Testis (tissue), 3 donors: ENCODE data around the gene ADCY5. TPM values are rescaled to one million over a fixed set of nuclear protein-coding genes. Genes with fewer than 3 reads are reported as not detected.

Experiments used
- DNase-seq: peaks from one replicate; pipeline ENCODE4 v3.0.0-alpha.2; 2019
- H3K27ac ChIP-seq, 2 donors: fragments of 200-600 bp; sonication (generic); one replicate each; pipeline ENCODE4 v1.5.1; 2019
- H3K27me3 ChIP-seq: fragments of 200-600 bp; sonication (generic); one replicate; pipeline ENCODE4 v1.5.1; 2019
- H3K36me3 ChIP-seq: fragments of 200-600 bp; sonication (generic); one replicate; pipeline ENCODE4 v1.5.1; 2017; ENCODE audit warnings: low read depth; ENCODE audit errors: missing control alignments
- H3K4me1 ChIP-seq: fragments of 200-600 bp; sonication (generic); one replicate; pipeline ENCODE4 v1.5.1; 2019
- H3K4me3 ChIP-seq, 2 donors: fragments of 200-600 bp; sonication (generic); one replicate each; pipeline ENCODE4 v1.5.1; 2017 to 2019
- H3K9me3 ChIP-seq: fragments of 200-600 bp; sonication (generic); one replicate; pipeline ENCODE4 v1.5.1; 2017
- POLR2A ChIP-seq: fragments of 450-650 bp; IDR thresholded peaks from one replicate; pipeline ENCODE4 v1.6.1; 2017; ENCODE audit warnings: antibody characterized with exemption, mild to moderate bottlenecking, moderate library complexity
- WGBS, 2 donors: methylation state at CpG; one replicate each; pipeline ENCODE4 v1.1.5; 2018; 5-methylcytosine and 5-hydroxymethylcytosine counted together
- intact Hi-C: fragments of 100-400 bp; cut with DNase I; formaldehyde crosslinking; loops from one replicate; pipeline ENCODE4 v1.15.1; 2023; ENCODE audit warnings: low total_unique reads
- polyA plus RNA-seq: library from polyadenylated mRNA; stranded (reverse); fragments of 350-450 nt; fragmentation: Illumina TruSeq; extraction: RNeasy Lipid Tissue Mini Kit (QIAGEN cat#74804); gene quantifications from one replicate; pipeline ENCODE4 v1.2.3, GENCODE V29; 2014; ENCODE audit warnings: low read depth, low replicate concordance; ENCODE audit not compliant: insufficient read depth
- total RNA-seq, 2 donors: library from RNA; depleted of rRNA; stranded (reverse); fragments of >200 nt; gene quantifications; one replicate each; pipeline ENCODE4 v1.2.3, GENCODE V29; 2016
- TF ChIP-seq, protein P1 (sequence below), 3 experiments: fragments of 450-650 bp in 2 of 3; fragments of 200-600 bp in 1 of 3; sonication (generic) in 1 of 3; IDR thresholded peaks; one replicate each; pipeline ENCODE4 v1.5.1; 2016 to 2019; ENCODE audit warnings: antibody characterized with exemption in 3 of 3, mild to moderate bottlenecking in 2 of 3, moderate library complexity in 1 of 3

The ADCY5 gene
- total and polyA plus RNA-seq, 3 donors from 2014 or later: 16.5 to 41.6 (median 33.6) TPM

GRCh38 chr3:123328851-123329635 is 119.8 kb downstream of the ADCY5 start:
- Histone ChIP-seq H3K27me3 (no peaks in the 10 kb centered on the region), H3K36me3 (no peaks in the 10 kb centered on the region), H3K4me1 (peaks cover 36% of the 10 kb centered on the region), H3K27ac (peak overlapping the region; percentile 76 to 82), H3K4me3 (no peak overlapping the region), H3K9me3 (no peaks in the 10 kb centered on the region)
- WGBS, 2 donors: 25 to 38% methylated on average over 6 to 12 of the region's 13 CpGs
- TF ChIP-seq, protein P1, sequence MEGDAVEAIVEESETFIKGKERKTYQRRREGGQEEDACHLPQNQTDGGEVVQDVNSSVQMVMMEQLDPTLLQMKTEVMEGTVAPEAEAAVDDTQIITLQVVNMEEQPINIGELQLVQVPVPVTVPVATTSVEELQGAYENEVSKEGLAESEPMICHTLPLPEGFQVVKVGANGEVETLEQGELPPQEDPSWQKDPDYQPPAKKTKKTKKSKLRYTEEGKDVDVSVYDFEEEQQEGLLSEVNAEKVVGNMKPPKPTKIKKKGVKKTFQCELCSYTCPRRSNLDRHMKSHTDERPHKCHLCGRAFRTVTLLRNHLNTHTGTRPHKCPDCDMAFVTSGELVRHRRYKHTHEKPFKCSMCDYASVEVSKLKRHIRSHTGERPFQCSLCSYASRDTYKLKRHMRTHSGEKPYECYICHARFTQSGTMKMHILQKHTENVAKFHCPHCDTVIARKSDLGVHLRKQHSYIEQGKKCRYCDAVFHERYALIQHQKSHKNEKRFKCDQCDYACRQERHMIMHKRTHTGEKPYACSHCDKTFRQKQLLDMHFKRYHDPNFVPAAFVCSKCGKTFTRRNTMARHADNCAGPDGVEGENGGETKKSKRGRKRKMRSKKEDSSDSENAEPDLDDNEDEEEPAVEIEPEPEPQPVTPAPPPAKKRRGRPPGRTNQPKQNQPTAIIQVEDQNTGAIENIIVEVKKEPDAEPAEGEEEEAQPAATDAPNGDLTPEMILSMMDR (IDR thresholded peaks at IDR 0.05): peak; percentile 91 to 99 (median 92)
- TF ChIP-seq POLR2A: no peak
- intact Hi-C loops: loop anchor here (2.0 to 5.0 kb wide), 2 partner anchors 160 to 228 kb away; no protein-coding TSS in a partner anchor
- peak; percentile 90 for DNase-seq

DNA sequence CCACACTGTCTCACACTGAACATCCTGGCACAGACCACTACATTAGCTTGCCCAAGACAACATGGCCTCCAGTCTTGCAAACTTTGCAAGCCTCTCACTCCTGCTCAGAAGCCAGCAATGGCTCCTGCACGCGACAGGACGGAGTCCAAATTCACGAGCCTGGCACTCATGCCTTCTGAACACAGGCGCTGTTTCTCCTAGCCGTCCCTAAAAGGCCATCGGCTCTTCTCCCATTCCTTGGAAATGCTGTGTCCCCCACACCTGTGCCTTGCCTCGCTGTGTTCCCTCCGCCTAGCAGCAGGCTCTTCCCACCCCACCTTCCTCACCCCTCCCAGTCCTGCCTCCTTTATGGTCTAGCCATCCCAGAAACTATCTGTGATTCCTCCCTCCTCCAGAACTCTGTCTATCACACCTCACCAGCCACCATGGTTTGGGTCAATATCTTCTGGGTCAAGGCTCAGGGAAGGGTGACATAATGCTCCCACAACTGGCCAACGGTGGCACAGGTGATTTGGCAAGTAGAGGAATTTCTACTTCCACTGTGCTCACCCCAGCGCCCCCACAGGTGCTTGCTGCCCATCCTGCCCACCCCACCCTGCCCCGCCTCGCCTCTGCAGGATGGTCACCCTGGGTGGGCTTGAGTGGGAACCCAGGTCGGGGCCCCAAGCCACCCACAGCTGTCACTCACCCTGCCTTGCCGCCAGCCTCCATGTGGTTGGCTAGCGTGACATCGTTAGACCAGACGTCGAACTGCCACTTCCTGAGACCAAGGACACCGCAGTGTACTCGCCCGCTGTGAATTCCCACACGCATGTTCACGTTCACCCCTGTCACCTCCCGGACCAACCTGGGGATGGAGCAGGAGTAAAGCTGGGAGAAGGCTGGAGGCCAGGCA is 120.7 kb downstream of the ADCY5 start:
- H3K4me3 ChIP-seq: no peak overlapping the region
- DNase-seq: no peak
- H3K27me3 ChIP-seq: no peaks in the 10 kb centered on the region
- peaks cover 36% of the 10 kb centered on the region for H3K4me1 ChIP-seq
- intact Hi-C loops: loop anchor here (2.0 to 5.0 kb wide), 2 partner anchors 161 to 229 kb away; no protein-coding TSS in a partner anchor
- no peaks in the 10 kb centered on the region for H3K36me3 ChIP-seq
- 72 to 76% methylated on average over 18 to 25 of the region's 25 CpGs for WGBS, 2 donors
- H3K27ac ChIP-seq: no peak overlapping the region
- TF ChIP-seq POLR2A: no peak
- TF ChIP-seq, protein P1 (IDR thresholded peaks at IDR 0.05): no peak
- H3K9me3 ChIP-seq: no peaks in the 10 kb centered on the region

GRCh38 chr3:123327480-123327879 is 121.4 kb downstream of the ADCY5 start:
- Histone ChIP-seq H3K36me3 (no peaks in the 10 kb centered on the region), H3K9me3 (no peaks in the 10 kb centered on the region), H3K4me3 (no peak overlapping the region), H3K27me3 (no peaks in the 10 kb centered on the region), H3K4me1 (peaks cover 34% of the 10 kb centered on the region), H3K27ac (no peak overlapping the region)
- no peak for DNase-seq
- WGBS, 2 donors: 74 to 86% methylated on average over 8 to 12 of the region's 12 CpGs
- TF ChIP-seq, protein P1 (IDR thresholded peaks at IDR 0.05): no peak
- TF ChIP-seq POLR2A: no peak
- intact Hi-C loops: loop anchor here (5.0 kb wide), 1 partner anchor 230 kb away; no protein-coding TSS in a partner anchor

DNA sequence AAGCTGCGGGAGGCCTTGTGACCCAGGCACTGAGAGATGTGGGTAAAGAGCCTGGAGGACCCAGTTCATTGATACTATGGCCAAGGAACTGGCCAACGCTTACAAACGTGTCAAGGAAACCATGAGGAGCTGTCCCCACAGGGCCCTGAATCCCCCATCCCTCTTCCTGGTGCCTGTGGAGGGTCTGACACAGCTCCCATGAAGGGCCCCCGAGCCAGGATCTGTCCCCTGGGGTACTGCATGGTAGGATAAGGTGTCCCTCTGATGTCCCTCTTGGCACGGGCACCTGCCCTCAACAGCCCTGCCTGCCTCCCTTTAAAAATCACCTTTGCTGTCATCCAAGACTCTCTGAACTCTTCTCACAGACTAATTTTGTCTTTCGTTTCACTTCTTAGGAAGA is 122.4 kb downstream of the ADCY5 start:
- H3K4me3 ChIP-seq: no peak overlapping the region
- no peak for TF ChIP-seq POLR2A
- TF ChIP-seq, protein P1 (IDR thresholded peaks at IDR 0.05): no peak
- no peaks in the 10 kb centered on the region for H3K27me3 ChIP-seq
- H3K27ac ChIP-seq: no peak overlapping the region
- DNase-seq: no peak
- intact Hi-C loops: loop anchor here (5.0 kb wide), 1 partner anchor 231 kb away; no protein-coding TSS in a partner anchor
- H3K36me3 ChIP-seq: no peaks in the 10 kb centered on the region
- no peaks in the 10 kb centered on the region for H3K9me3 ChIP-seq
- H3K4me1 ChIP-seq: peaks cover 27% of the 10 kb centered on the region
- WGBS, 2 donors: 81 to 84% methylated on average over 6 of the region's 6 CpGs
